KMS-11 (cell line): ENCODE results near the gene IL11.

ENCODE experiments used
- H2AFZ ChIP-seq: fragments of 200-600 bp; sonication (generic); 2 replicates; pipeline ENCODE4 v1.6.1; 2016; ENCODE audit warnings: antibody characterized with exemption, mixed run types, low read depth
- H3K27ac ChIP-seq: fragments of 200-600 bp; sonication (generic); 2 replicates; pipeline ENCODE4 v1.6.1; 2016; ENCODE audit warnings: mild to moderate bottlenecking, mixed run types
- H3K27me3 ChIP-seq: fragments of 200-600 bp; sonication (generic); 2 replicates; pipeline ENCODE4 v1.6.1; 2017; ENCODE audit warnings: mild to moderate bottlenecking, low read depth, mixed run types, moderate library complexity; ENCODE audit not compliant: insufficient read depth
- H3K36me3 ChIP-seq: fragments of 200-600 bp; sonication (generic); 2 replicates; pipeline ENCODE4 v1.6.1; 2017; ENCODE audit warnings: mild to moderate bottlenecking, mixed run types; ENCODE audit not compliant: insufficient read depth
- H3K4me1 ChIP-seq: fragments of 200-600 bp; sonication (generic); 2 replicates; pipeline ENCODE4 v1.6.1; 2016; ENCODE audit warnings: mild to moderate bottlenecking, low read depth, mixed run types; ENCODE audit not compliant: poor library complexity, severe bottlenecking
- H3K4me2 ChIP-seq: fragments of 200-600 bp; sonication (generic); 2 replicates; pipeline ENCODE4 v1.7.0; 2016; ENCODE audit warnings: mild to moderate bottlenecking, mixed run types
- H3K4me3 ChIP-seq: fragments of 200-600 bp; sonication (generic); IDR thresholded peaks from 2 replicates; pipeline ENCODE4 v1.6.1; 2017; ENCODE audit warnings: low read depth, low read length, mixed read lengths; ENCODE audit not compliant: insufficient read depth
- H3K79me2 ChIP-seq: fragments of 200-600 bp; sonication (generic); 2 replicates; pipeline ENCODE4 v1.6.1; 2016; ENCODE audit warnings: low read depth, mixed run types; ENCODE audit not compliant: insufficient read depth
- H3K9ac ChIP-seq: fragments of 200-600 bp; sonication (generic); 2 replicates; pipeline ENCODE4 v1.6.1; 2016; ENCODE audit warnings: mild to moderate bottlenecking, mixed run types
- H4K20me1 ChIP-seq: fragments of 200-600 bp; sonication (generic); 2 replicates; pipeline ENCODE4 v1.6.1; 2016; ENCODE audit warnings: mild to moderate bottlenecking, mixed run types; ENCODE audit not compliant: insufficient read depth
- TF ChIP-seq, protein P1 (sequence below): fragments of 200-600 bp; sonication (generic); conservative IDR thresholded peaks from 2 replicates; pipeline ENCODE4 v1.6.1; 2017; ENCODE audit warnings: low read depth, mild to moderate bottlenecking, antibody characterized with exemption, low read length, moderate library complexity, mixed read lengths

IL11 gene

DNA sequence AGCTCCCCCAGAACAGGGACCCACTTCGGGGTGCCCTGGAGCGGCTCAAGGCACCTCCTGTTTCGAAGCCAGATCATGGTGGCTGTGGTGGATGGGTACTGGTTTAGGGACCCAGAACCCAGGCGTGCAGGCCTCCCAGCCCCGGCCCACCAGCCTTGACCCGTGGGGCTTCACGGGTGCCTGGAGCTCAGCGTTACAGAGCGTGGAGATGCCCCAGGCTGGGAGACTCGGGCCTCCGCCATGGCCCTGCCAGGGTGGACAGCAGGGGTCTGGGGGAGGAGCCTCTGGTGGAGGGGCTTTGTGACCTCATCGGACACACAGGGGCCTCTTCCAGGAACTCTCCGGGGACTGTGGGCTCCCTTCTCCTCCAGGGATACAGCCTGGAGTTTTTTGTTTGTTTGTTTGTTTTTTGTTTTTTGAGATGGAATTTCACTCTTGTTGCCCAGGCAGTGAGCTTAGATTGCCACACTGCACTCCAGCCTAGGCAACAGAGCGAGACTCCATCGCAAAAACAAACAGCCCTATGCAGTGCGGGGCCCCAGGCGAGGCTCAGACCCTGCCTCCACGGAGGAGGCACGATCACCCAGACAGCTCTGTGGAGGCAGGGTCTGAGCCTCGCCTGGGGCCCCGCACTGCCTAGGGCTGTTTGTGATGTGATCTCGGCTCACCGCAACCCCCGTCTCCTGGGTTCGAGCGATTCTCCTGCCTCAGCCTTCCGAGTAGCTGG, 7.1 kb downstream of the IL11 start, which contains the start of gene GARIN5B:
TSS of gene GARIN5B (minus strand) at position 271 of the 727 bp plus-strand sequence. CDS start at position 77, 194 bp downstream.
- H3K9ac ChIP-seq = no peak within 1 kb of the TSS
- H3K4me3 ChIP-seq = no peak within 1 kb of the TSS
- H4K20me1 ChIP-seq = no peaks in the 10 kb centered on the region
- H3K79me2 ChIP-seq = no peaks in the 10 kb centered on the region
- TF ChIP-seq, protein P1, sequence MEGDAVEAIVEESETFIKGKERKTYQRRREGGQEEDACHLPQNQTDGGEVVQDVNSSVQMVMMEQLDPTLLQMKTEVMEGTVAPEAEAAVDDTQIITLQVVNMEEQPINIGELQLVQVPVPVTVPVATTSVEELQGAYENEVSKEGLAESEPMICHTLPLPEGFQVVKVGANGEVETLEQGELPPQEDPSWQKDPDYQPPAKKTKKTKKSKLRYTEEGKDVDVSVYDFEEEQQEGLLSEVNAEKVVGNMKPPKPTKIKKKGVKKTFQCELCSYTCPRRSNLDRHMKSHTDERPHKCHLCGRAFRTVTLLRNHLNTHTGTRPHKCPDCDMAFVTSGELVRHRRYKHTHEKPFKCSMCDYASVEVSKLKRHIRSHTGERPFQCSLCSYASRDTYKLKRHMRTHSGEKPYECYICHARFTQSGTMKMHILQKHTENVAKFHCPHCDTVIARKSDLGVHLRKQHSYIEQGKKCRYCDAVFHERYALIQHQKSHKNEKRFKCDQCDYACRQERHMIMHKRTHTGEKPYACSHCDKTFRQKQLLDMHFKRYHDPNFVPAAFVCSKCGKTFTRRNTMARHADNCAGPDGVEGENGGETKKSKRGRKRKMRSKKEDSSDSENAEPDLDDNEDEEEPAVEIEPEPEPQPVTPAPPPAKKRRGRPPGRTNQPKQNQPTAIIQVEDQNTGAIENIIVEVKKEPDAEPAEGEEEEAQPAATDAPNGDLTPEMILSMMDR = no peak
- no peaks in the 10 kb centered on the region for H3K4me1 ChIP-seq
- no peak within 1 kb of the TSS for H3K27ac ChIP-seq
- no peaks in the 10 kb centered on the region for H3K36me3 ChIP-seq
- no peak within 1 kb of the TSS for H3K4me2 ChIP-seq
- peaks cover 47% of the 10 kb centered on the region; the same call in 1 of the 2 replicates for H3K27me3 ChIP-seq
- no peak within 1 kb of the TSS for H2AFZ ChIP-seq

DNA sequence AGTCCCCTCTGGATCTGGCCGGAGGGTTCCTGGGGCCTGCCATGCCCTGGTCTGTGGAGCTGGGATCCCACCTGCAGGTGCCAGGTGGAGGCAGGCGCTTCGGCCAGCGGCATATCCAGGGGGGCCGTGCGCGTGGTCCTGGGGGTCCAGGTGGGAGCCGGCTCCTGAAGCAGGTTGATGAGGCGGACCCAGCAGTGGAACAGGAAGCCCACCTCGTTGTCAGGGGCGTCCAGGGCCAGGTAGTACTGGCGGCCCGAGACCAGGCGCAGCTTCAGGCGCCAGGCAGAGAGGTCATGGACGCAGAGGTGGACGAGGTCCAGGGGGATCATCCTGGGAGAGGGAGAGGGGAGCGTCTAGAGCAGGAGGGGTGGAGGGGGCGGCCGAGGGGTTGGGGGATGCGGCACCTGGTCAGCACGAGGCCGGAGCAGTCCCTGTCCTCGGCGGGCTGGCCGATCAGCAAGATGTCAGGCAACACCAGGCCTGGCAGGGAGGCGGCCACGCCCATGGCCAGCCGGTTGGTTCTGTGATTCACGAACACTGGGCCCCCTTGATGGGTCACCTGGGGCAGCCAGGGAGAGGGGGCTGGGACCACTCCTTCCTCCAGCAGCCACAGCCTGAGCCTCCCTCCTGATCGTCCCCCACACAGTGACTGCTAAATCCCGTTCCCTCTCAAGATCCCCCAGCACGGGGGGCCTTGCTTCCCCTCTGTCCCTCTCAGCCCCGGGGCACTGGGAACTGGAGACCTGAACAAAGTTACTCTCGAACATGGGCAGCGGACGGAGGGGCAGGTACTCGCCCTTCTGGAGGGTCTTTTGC, 7.9 kb downstream of the IL11 start:
- Histone ChIP-seq H3K79me2 (no peaks in the 10 kb centered on the region), H3K27ac (no peak overlapping the region), H3K36me3 (no peaks in the 10 kb centered on the region), H3K27me3 (peaks cover 47% of the 10 kb centered on the region), H3K4me3 (no peak overlapping the region), H3K4me2 (no peak overlapping the region), H4K20me1 (no peaks in the 10 kb centered on the region), H3K4me1 (no peaks in the 10 kb centered on the region), H3K9ac (no peak overlapping the region), H2AFZ (no peak overlapping the region)
- TF ChIP-seq, protein P1 = no peak

DNA sequence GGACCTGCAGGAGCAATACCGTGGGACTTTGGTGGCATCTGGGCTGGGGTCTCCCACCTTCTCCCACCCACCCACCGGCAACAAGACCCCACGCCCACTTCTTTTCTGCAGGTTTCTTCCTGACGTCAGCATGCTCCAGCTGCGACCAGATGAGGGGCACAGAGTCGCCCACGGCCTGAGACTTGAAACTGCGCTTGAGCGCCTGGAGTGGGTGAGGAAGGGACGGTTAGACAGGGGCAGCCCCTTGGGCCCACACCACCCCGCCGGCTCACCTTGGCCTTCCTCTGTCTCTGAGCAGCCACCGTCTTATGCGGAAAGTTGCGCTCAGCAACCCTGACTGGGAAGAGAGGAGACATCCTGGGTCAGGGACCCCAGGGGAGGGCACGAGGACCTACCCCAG, 9.4 kb downstream of the IL11 start:
- H3K27me3 ChIP-seq = peaks cover 57% of the 10 kb centered on the region

DNA sequence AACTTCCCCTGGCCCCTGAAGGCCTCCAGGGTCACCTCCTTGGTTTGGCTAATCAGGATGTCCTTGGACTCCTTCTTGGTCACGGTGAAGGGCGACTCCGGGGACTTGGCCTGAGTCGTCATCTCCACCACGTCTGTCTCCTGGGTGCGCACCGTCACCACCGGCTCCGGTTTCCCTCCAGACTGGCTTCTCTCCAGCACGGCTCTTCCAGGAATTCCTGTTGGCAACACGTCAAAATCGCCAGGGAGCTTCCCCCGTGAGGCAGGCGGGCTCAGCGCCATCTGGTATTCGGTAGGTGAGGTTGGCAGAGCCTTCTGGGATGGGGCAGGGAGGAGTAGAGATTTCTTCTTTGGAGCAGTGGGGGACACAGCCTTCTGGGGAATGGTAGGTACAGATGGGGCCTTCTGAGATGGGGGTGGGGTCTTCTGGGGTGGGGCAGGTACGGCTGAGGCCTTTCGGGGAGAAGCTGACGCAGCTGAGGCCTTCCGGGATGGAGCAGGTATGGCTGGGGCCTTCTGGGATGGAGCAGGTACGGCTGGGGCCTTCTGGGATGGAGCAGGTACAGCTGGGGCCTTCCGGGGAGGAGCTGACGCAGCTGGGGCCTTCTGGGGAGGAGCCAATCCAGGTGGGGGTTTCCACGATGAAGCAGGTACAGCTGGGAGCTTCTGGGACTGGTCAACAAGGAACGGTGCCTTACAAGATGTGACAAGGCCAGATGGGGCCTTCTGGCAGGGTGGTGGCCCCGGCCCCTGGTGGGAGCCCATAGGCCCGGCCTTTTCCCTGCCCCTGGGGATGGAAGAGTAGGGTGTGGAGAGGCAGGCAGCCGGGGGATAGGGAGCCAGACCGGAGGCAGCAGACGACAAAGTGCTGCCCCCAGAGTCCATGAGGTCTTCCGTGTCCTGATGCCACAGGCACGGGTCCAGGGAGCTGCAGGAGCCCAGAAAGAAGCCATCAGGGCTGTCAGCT, 11.0 kb downstream of the IL11 start:
- Histone ChIP-seq H3K4me1 (peaks cover under 1% of the 10 kb centered on the region), H3K4me2 (no peak overlapping the region), H3K4me3 (no peak overlapping the region), H3K27ac (no peak overlapping the region), H3K27me3 (peaks cover 53% of the 10 kb centered on the region), H3K79me2 (no peaks in the 10 kb centered on the region), H3K36me3 (no peaks in the 10 kb centered on the region), H4K20me1 (no peaks in the 10 kb centered on the region), H3K9ac (no peak overlapping the region), H2AFZ (no peak overlapping the region)
- TF ChIP-seq, protein P1 = no peak

More for the DNA sequence above, 9.4 kb downstream of the IL11 start:
- H3K27ac ChIP-seq = no peak overlapping the region
- no peak overlapping the region for H3K4me3 ChIP-seq
- no peak overlapping the region for H2AFZ ChIP-seq
- no peaks in the 10 kb centered on the region for H3K36me3 ChIP-seq
- H3K79me2 ChIP-seq = no peaks in the 10 kb centered on the region
- no peaks in the 10 kb centered on the region for H4K20me1 ChIP-seq
- no peak overlapping the region for H3K9ac ChIP-seq
- TF ChIP-seq, protein P1 = no peak
- no peaks in the 10 kb centered on the region for H3K4me1 ChIP-seq
- no peak overlapping the region for H3K4me2 ChIP-seq
